Activated T-cell treated with anti-CD3 and anti-CD28 coated beads, Interleukin-2, amount 50 U/mL, for 72 hours (primary cell): Measurements from ENCODE around the gene ATP9A. TPM values are rescaled to one million over a fixed set of nuclear protein-coding genes. Genes with fewer than 3 reads are reported as not detected.
"Not testable (repeated sequence)": the region's sequence is repeated elsewhere in the genome, so short reads cannot be mapped to it uniquely, and the experiment has no call there.

Experiments
- ATAC-seq, 2 donors: fragments of 150-1000 bp; cut with Tn5 transposase; replicated peaks in 1 of 2; 2 replicates each; pipeline ENCODE4 v1.10.0; 2021; ENCODE audit warnings: moderate library complexity in 2 of 2, mild to moderate bottlenecking in 1 of 2
- DNase-seq, 2 donors: peaks; one replicate each; pipeline ENCODE4 v3.0.0; 2021 to 2022; ENCODE audit warnings: mixed read lengths in 1 of 2
- H3K27ac Mint-ChIP-seq: one replicate; pipeline ENCODE4 v1.8.0; 2022; ENCODE audit warnings: mild to moderate bottlenecking, moderate library complexity, mixed read lengths
- H3K27me3 Mint-ChIP-seq: one replicate; pipeline ENCODE4 v1.8.0; 2022; ENCODE audit warnings: low read depth, mixed read lengths
- H3K36me3 Mint-ChIP-seq, 2 donors: one replicate each; pipeline ENCODE4 v1.8.0; 2022; ENCODE audit warnings: mixed read lengths in 2 of 2, mild to moderate bottlenecking in 1 of 2; ENCODE audit not compliant: insufficient read depth in 2 of 2
- H3K4me1 Mint-ChIP-seq: one replicate; pipeline ENCODE4 v1.8.0; 2022; ENCODE audit warnings: low read depth, mixed read lengths
- H3K4me3 Mint-ChIP-seq, 2 donors: one replicate each; pipeline ENCODE4 v1.8.0; 2022; ENCODE audit warnings: mild to moderate bottlenecking in 2 of 2, mixed read lengths in 2 of 2, moderate library complexity in 2 of 2
- H3K9me3 Mint-ChIP-seq, 2 donors: one replicate each; pipeline ENCODE4 v1.8.0; 2022; ENCODE audit warnings: mixed read lengths in 2 of 2
- total RNA-seq, 2 donors: library from RNA; stranded (reverse); gene quantifications; one replicate each; pipeline ENCODE4 v1.2.3, GENCODE V29; 2022

The ATP9A gene
- total RNA-seq, 2 donors from 2014 or later: 1.3 to 3.8 TPM

DNA sequence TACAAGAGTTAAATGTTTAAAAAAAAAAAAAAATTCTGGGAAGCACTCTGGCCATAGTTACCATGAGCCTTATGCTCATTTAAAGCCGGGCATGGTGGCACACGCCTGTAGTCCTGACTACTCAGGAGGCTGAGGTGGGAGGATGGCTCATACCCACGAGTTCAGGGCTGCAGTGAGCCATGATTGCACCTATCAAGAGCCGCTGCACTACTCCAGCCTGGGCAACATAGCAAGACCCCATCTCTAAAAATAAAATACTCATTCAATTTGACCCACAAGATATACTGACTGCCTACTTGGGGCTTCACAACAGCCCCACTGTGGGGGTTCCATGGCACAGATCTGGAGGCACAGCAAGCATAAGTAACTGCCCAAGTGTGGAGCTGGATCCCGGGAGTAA, 113.7 kb downstream of the ATP9A start:
- H3K27me3 Mint-ChIP-seq: no peaks in the 10 kb centered on the region
- H3K36me3 Mint-ChIP-seq: no peaks in the 10 kb centered on the region
- ATAC-seq (no peak), DNase-seq (no peak)
- no peak overlapping the region for H3K27ac Mint-ChIP-seq
- no peaks in the 10 kb centered on the region for H3K9me3 Mint-ChIP-seq
- no peak overlapping the region for H3K4me3 Mint-ChIP-seq
- no peaks in the 10 kb centered on the region for H3K4me1 Mint-ChIP-seq

DNA sequence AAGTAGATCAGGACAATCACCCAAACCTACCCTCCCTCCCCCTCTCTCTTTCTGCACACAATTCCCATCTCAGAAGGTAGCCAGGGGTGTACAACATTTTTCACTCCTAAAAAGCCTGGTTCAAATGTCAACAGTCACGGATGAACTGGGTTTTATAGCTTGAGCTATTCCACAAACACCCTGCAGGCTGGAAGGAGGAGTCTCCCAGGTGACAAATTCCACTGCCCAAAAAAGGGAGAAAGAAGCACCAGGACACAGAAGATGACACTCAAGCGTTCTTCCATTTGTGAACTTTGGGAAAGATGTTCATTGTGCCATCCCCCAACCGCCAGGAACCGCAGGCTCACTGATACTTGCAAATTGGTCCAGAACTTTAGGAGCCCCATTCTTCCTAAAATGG, 114.1 kb downstream of the ATP9A start:
- no peak for DNase-seq
- H3K27ac Mint-ChIP-seq: no peak overlapping the region
- no peaks in the 10 kb centered on the region for H3K4me1 Mint-ChIP-seq
- H3K4me3 Mint-ChIP-seq: no peak overlapping the region
- H3K27me3 Mint-ChIP-seq: no peaks in the 10 kb centered on the region
- H3K9me3 Mint-ChIP-seq: no peaks in the 10 kb centered on the region
- no peaks in the 10 kb centered on the region for H3K36me3 Mint-ChIP-seq
- ATAC-seq: no peak

DNA sequence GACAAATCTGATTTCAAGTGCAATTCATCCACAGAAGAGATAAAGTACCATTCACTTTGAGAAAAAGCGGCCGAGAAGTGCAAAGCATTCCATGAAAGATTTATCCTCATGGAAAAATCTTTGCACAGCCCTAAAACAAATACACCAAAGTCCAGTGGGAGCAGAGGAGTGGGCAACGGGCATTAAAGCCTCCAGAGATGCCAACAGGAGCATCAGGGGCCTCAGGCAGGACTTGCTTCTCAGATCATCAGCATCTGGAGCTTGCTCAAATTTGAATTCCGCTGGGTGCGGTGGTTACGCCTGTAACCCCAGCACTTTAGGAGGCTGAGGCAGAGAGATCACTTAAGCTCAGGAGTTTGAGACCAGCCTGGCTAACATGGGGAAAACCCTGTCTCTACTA, 115.0 kb downstream of the ATP9A start:
- ATAC-seq: no peak
- DNase-seq: no peak
- no peaks in the 10 kb centered on the region for H3K27me3 Mint-ChIP-seq

DNA sequence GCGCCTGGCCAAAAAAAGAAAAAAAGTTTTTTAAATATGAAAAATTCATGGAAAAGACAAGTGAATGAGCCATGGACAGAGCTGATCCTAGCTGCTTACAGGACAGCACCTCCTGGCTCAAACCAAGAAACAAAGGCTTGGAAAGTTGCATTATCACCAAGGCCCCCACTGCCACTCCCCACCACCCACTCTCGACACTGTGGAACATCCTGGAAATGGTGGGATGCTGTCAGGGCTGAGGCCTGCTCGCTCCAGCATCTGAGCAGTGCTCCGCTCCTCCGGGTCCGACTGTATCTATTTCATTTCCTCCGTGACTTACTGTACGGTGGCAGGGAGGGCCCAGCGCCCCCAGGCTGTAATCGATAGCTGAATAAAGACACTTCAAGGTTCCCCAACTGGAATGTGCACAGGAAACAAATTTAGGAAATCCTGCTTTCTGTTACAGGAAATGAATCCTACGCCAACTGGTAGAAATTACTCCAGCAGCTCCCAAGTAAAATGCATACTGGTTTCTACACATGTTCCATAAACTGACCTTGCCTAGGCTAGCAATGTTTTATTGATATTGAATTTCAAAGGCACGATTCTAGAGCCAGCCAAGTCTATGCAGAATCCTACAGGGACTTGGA, 116.2 kb downstream of the ATP9A start:
- ATAC-seq: no peak
- Mint-ChIP-seq H3K4me3 (no peak overlapping the region), H3K27me3 (no peaks in the 10 kb centered on the region), H3K4me1 (no peaks in the 10 kb centered on the region), H3K9me3 (no peaks in the 10 kb centered on the region), H3K27ac (no peak overlapping the region), H3K36me3 (no peaks in the 10 kb centered on the region)
- DNase-seq: no peak

More for the DNA sequence above, 115.0 kb downstream of the ATP9A start:
- Mint-ChIP-seq H3K36me3 (no peaks in the 10 kb centered on the region), H3K9me3 (no peaks in the 10 kb centered on the region), H3K4me1 (no peaks in the 10 kb centered on the region), H3K4me3 (no peak overlapping the region), H3K27ac (no peak overlapping the region)

DNA sequence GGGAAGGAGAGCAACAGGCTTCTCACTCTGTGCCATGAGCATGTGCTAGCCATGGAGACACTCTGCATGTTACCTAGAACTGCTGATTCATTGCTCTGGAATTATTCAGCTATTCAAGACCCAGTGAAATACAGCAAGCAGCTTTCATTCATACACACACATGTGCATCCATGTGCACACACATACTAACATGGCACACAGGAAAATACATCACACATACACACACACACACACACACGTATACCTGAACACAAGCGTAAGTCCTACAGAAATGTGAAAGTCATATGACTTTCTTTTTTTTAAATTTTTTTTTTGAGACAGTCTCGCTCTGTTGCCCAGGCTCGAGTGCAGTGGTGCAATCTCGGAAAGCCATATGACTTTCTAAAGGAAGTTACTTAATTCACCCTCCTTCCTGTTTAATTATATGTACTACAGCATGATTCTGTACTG, 117.5 kb downstream of the ATP9A start:
- Mint-ChIP-seq H3K27me3 (peaks cover 2% of the 10 kb centered on the region), H3K27ac (no peak overlapping the region), H3K4me3 (no peak overlapping the region), H3K36me3 (no peaks in the 10 kb centered on the region), H3K9me3 (no peaks in the 10 kb centered on the region), H3K4me1 (no peaks in the 10 kb centered on the region)
- DNase-seq: no peak
- ATAC-seq: no peak

DNA sequence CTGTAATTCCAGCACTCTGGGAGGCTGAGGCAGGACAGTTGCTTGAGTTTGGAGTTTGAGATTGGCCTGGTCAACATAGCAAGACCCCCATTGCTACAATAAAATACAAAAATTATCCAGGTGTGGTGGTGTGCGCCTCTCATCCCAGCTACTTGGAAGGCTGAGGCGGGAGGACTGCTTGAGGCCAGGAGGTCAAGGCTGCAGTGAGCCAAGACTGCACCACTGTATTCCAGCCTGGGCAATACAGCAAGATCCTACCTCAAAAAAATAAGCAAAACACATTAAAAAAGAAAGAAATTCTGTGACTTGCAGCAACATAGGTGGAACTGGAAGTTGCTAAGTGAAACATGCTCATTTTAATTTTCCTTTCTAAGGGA, 119.6 kb downstream of the ATP9A start:
- DNase-seq (no peak), ATAC-seq (no peak)
- Mint-ChIP-seq H3K36me3 (no peaks in the 10 kb centered on the region), H3K27me3 (peaks cover 9% of the 10 kb centered on the region), H3K4me3 (no peak overlapping the region), H3K4me1 (no peaks in the 10 kb centered on the region), H3K9me3 (no peaks in the 10 kb centered on the region), H3K27ac (no peak overlapping the region)

DNA sequence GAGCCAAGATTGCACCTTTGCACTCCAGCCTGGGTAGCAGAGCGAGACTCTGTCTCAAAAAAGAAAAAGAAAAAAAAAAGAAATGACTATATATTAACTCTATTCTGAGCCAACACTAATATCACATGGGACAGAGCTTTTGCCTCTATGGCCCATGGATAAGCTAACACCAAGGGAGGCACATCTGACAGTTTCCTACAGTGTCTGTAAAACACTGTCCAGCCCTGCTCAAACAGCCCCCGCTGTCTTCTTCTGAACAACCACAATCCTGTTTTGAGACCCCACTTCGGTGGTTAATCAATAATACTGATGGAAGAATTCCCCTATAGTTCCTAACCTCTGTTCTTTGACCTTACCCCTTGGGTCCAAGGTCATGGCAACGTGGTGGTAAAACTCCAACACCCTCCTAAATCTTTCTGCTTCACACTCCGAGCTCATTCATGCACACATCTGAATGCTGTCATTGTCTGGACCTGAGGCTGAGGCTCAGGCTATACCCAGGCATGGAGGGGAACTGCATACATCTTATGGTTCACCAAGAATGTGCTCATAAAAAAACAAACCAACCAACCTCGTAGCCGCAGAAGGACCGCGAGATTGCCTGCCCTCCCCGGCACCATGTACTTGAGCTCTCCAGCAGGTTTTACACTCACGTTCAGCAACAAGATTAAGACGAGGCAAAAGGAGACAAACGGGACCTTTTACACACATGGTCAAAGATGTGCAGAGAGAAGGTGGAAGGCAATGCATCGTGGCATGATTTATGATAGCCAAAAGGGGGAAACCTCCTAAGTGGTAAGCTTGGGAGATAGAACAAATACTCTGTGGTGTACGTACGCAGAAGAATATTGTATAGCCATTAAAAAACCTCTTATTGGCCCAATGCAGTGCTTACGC, 120.3 kb downstream of the ATP9A start:
- no peaks in the 10 kb centered on the region for H3K9me3 Mint-ChIP-seq
- no peak for DNase-seq
- no peak overlapping the region for H3K27ac Mint-ChIP-seq
- ATAC-seq: no peak
- peaks cover 9% of the 10 kb centered on the region for H3K27me3 Mint-ChIP-seq
- no peaks in the 10 kb centered on the region for H3K36me3 Mint-ChIP-seq
- H3K4me3 Mint-ChIP-seq: no peak overlapping the region
- no peaks in the 10 kb centered on the region for H3K4me1 Mint-ChIP-seq

DNA sequence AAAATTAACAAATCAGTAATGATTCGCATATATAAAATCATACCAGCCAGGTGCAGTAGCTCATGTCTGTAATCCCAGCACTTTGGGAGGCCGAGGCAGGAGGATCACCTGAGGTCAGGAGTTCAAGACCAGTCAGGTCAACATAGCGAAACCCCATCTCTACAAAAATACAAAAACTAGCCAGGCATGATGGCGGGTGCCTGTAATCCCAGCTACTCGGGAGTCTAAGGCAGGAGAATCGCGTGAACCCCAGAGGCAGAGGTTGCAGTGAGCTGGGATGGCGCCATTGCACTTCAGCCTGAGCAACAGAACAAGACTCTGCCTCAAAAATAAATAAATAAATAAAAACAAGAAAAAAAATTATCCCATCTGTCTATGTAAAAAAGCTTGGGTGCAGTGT, 124.4 kb downstream of the ATP9A start:
- ATAC-seq, H3K4me1 Mint-ChIP-seq, H3K27ac Mint-ChIP-seq, H3K27me3 Mint-ChIP-seq, H3K4me3 Mint-ChIP-seq, H3K9me3 Mint-ChIP-seq, DNase-seq, H3K36me3 Mint-ChIP-seq: not testable (repeated sequence)

DNA sequence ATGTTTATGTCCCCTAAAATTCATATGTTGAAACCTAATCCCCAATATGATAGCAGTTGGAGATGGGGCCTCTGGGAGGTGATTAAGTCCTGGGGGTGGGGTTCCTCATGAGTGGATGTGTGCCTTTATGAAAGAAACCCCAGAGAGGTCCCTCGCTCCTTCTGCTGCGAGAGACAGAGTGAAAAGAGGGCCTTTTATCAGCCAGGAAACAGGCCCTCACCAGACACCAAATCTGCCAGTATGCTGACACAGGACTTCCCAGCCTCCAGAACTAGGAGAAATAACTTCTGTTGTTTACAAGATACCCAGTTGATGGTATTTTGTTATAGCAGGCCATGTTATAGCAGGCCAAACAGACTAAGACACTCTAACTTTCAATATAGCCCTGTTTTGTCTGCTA, 124.8 kb downstream of the ATP9A start:
- H3K4me3 Mint-ChIP-seq: no peak overlapping the region
- no peak for DNase-seq
- no peak overlapping the region for H3K27ac Mint-ChIP-seq
- H3K36me3 Mint-ChIP-seq: no peaks in the 10 kb centered on the region
- no peaks in the 10 kb centered on the region for H3K4me1 Mint-ChIP-seq
- H3K27me3 Mint-ChIP-seq: peaks cover 9% of the 10 kb centered on the region
- ATAC-seq: no peak
- H3K9me3 Mint-ChIP-seq: no peaks in the 10 kb centered on the region

DNA sequence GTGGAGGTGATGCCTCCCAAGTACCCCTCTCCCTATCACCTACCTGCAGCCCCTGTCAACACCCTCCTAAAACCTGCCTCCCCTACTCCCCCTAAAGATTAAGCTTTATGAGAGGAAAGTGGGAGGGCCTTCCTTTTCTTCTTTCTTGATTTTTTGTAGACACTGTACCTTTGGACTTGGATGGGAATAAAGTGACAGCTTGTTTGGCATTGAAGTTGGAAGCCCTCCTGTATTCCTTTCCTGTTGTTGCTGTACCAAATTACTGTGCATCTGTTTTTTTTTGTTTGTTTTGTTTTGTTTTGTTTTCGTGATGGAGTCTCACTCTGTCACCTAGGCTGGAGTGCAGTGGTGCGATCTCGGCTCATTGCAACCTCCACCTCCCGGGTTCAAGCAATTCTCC, 126.3 kb downstream of the ATP9A start:
- H3K9me3 Mint-ChIP-seq: no peaks in the 10 kb centered on the region
- no peak for DNase-seq

DNA sequence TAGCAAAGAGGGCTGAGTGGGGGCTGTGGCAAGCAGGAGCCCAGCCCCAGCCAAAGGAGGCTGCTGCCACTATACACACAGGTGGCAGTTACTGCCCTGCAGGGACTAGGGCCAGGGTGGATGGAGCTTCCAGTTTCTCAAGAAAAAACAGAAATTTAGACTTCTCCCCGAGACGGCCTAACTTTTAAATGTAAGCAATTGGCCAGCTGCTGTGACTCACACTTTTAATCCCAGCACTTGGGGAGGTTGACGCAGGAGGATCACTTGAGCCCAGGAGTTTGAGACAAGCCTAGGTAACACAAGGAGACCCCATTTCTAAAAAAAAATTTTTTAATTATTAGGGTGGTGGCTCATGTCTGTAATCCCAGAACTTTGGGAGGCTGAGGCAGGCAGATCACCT, 127.4 kb downstream of the ATP9A start:
- Mint-ChIP-seq H3K4me3 (no peak overlapping the region), H3K9me3 (no peaks in the 10 kb centered on the region), H3K36me3 (no peaks in the 10 kb centered on the region), H3K4me1 (no peaks in the 10 kb centered on the region), H3K27me3 (peaks cover 20% of the 10 kb centered on the region), H3K27ac (no peak overlapping the region)
- DNase-seq (no peak), ATAC-seq (no peak)

More for the DNA sequence above, 126.3 kb downstream of the ATP9A start:
- H3K4me1 Mint-ChIP-seq: no peaks in the 10 kb centered on the region
- no peak for ATAC-seq
- H3K27me3 Mint-ChIP-seq: peaks cover 16% of the 10 kb centered on the region
- H3K27ac Mint-ChIP-seq: peak overlapping the region; percentile 18
- H3K36me3 Mint-ChIP-seq: no peaks in the 10 kb centered on the region
- no peak overlapping the region for H3K4me3 Mint-ChIP-seq

DNA sequence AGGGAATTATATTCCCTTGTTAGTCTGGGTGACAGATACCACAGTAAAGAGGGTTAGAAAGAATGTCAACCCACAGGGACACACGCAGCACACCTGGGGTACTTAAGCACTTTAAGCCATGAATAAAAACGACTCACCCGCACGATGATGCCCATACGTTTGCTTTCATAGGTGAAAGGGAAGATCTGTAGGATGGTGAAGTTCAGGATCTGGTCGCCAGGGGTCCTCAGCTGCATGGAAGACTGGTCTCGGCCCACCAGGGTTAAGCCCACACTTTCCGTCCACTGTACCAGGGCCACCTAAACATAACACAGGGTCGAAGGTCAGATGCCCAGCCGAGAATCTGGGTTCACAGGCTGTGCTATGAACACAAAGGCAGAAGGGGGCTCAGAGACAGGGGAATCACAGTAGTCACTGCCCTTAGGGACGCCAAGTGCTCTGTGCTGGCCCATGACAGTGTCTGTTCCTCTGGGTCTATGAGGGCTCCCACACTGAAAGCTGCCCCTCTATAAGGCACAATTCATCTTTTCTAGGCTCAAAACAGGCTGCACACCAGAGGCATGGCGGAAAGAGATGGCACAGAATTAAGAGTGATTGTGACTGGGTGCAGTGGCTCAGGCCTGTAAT, 128.9 kb downstream of the ATP9A start:
- Mint-ChIP-seq H3K4me3 (no peak overlapping the region), H3K36me3 (no peaks in the 10 kb centered on the region), H3K27ac (no peak overlapping the region), H3K4me1 (no peaks in the 10 kb centered on the region), H3K27me3 (peaks cover 18% of the 10 kb centered on the region), H3K9me3 (no peaks in the 10 kb centered on the region)
- ATAC-seq: peak; percentile 42 to 62
- peak; percentile 73 to 75 for DNase-seq

DNA sequence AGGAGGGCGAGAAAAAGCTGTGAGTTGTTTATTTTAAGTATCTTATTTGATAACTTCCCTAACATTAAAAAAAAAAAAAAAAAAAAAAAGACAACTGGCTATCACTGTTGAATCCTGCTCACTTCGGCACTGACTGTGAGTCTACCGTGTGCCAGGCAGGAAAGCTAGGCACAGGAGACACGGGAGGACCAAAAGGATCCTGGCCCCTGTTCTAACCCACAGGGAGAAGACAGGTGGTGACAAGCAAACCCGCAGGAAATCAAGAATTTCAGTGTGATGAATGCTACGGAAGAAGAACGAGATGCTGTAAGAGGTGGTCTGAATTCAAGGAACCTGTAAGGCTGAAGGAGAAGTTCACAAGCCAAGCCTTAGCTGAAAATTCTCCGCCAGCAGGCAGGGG, 130.9 kb downstream of the ATP9A start:
- H3K27ac Mint-ChIP-seq: no peak overlapping the region
- H3K4me3 Mint-ChIP-seq: no peak overlapping the region
- ATAC-seq (no peak), DNase-seq (no peak)
- peaks cover 38% of the 10 kb centered on the region for H3K27me3 Mint-ChIP-seq
- no peaks in the 10 kb centered on the region for H3K9me3 Mint-ChIP-seq
- H3K36me3 Mint-ChIP-seq: no peaks in the 10 kb centered on the region
- H3K4me1 Mint-ChIP-seq: peaks cover 4% of the 10 kb centered on the region
